Muscle layer of duodenum (tissue), 2 donors: Measurements from ENCODE around the gene RBM17.
"Not testable (repeated sequence)": the region's sequence is repeated elsewhere in the genome, so short reads cannot be mapped to it uniquely, and the experiment has no call there.

Experiments used
- H3K27ac ChIP-seq: one replicate; pipeline ENCODE4 v1.7.0; 2013; ENCODE audit warnings: mild to moderate bottlenecking, low read length
- H3K27me3 ChIP-seq: one replicate; pipeline ENCODE4 v1.7.0; 2013; ENCODE audit warnings: low read depth, mild to moderate bottlenecking, control low read depth, low read length
- H3K36me3 ChIP-seq, 2 donors: one replicate each; pipeline ENCODE4 v1.7.0; 2013; ENCODE audit warnings: low read length in 2 of 2, control low read depth in 1 of 2, mild to moderate bottlenecking in 1 of 2; ENCODE audit not compliant: insufficient read depth in 2 of 2, control insufficient read depth in 1 of 2
- H3K4me1 ChIP-seq, 2 donors: one replicate each; pipeline ENCODE4 v1.7.0; 2013; ENCODE audit warnings: low read length in 2 of 2, mild to moderate bottlenecking in 2 of 2, control low read depth in 1 of 2, moderate library complexity in 1 of 2; ENCODE audit not compliant: insufficient read depth in 2 of 2, control insufficient read depth in 1 of 2
- H3K4me3 ChIP-seq, 2 donors: one replicate each; pipeline ENCODE4 v1.7.0; 2013; ENCODE audit warnings: low read length in 2 of 2, low read depth in 1 of 2, mild to moderate bottlenecking in 1 of 2
- H3K9me3 ChIP-seq, 2 donors: one replicate each; pipeline ENCODE4 v1.7.0; 2013; ENCODE audit warnings: low read length in 2 of 2, control low read depth in 1 of 2, mild to moderate bottlenecking in 1 of 2; ENCODE audit not compliant: control insufficient read depth in 1 of 2
- donor health status: healthy.

Gene RBM17

DNA sequence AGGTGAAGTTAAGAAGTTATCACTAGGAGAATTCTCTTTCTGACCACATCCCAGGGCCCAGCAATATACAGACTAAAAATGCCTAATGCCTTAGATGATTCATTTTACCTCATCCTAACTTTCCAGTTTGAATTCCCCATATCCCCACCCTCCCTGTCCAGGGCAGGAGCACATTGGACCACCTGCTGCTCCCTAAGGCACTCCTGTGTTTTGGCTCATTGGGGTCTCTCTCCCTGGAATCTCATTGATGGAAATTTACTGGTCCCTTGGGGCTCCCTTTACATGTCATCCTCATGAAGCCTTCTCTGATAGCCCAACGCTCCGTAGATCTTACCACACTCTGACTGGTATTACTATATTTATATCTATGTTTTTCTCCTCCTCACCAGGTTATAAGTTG is 29.3 kb upstream of the RBM17 start:
- Histone ChIP-seq H3K9me3 (no peaks in the 10 kb centered on the region), H3K4me1 (no peaks in the 10 kb centered on the region), H3K4me3 (no peak overlapping the region)

GRCh38 chr10:6061056-6061455 is 27.8 kb upstream of the RBM17 start:
- no peak overlapping the region for H3K4me3 ChIP-seq
- no peaks in the 10 kb centered on the region for H3K36me3 ChIP-seq
- no peaks in the 10 kb centered on the region for H3K9me3 ChIP-seq
- no peaks in the 10 kb centered on the region for H3K27me3 ChIP-seq
- H3K4me1 ChIP-seq: no peaks in the 10 kb centered on the region
- no peak overlapping the region for H3K27ac ChIP-seq

More for the DNA sequence above, 29.3 kb upstream of the RBM17 start:
- H3K36me3 ChIP-seq: no peaks in the 10 kb centered on the region
- no peak overlapping the region for H3K27ac ChIP-seq
- no peaks in the 10 kb centered on the region for H3K27me3 ChIP-seq

DNA sequence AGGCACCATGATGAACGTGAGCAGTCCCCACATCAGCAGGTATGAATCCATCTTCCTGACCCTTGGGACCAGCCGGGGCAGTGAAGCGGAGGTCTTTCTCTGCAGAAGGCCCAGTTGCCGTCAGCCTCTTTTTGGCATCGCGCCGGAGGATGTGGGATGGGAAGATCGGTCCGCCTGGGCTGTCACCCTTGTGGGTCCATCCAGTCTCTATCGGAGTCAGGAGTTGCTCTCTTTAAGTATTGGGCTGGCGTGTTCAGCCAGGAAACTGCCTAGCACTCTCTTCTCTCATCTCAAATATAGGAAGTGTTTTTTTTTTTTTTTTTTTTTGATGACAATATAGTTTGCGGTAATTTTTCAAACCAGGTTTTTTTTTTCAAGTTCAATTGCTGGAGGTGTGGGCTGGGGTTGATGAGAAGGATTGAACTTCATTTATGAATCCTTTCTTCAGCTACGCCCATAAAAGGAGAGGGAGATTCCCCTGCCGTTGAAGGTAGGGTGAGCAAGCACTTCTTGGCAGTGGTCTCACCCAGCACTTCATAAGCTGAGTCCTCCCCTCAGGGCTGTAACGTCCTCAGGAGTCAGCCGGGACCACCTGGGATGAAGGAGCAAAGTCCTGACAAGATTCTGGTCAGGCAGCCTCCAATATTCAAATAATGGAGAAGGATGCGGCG is 26.6 kb upstream of the RBM17 start, which contains the start of gene IL2RA:
TSS of gene IL2RA (minus strand) at position 267 of the 671 bp plus-strand sequence. CDS start at position 51, 216 bp downstream.
- no peaks in the 10 kb centered on the region for H3K27me3 ChIP-seq
- H3K36me3 ChIP-seq: no peaks in the 10 kb centered on the region
- no peaks in the 10 kb centered on the region for H3K4me1 ChIP-seq
- peak within 1 kb of the TSS in 1 of 2 donors; percentile 14 for H3K4me3 ChIP-seq
- no peaks in the 10 kb centered on the region for H3K9me3 ChIP-seq
- peak within 1 kb of the TSS; percentile 16 for H3K27ac ChIP-seq

DNA sequence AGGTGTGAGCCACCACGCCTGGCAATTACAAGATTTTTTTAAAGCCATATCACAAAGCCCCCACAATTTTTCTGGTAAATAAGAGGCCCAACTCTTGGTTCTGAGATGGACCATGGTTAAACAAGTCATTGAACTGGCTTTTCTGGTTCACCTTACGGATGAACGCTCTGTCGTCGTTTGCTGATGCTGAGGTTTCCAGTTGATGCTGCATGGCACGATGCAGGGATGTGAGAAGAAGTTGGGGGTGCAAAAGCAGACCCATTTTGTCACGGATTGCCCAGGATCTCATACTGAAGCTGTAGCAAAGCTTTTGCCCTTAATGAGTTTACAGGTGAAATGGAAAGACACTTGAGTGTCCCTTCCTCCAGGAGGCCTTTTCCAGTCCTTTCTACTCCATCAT is 24.7 kb upstream of the RBM17 start:
- H3K4me1 ChIP-seq: no peaks in the 10 kb centered on the region
- H3K36me3 ChIP-seq: no peaks in the 10 kb centered on the region
- H3K9me3 ChIP-seq: no peaks in the 10 kb centered on the region
- H3K27ac ChIP-seq: no peak overlapping the region
- H3K27me3 ChIP-seq: no peaks in the 10 kb centered on the region
- H3K4me3 ChIP-seq: no peak overlapping the region

- not testable (repeated sequence) for H3K27me3 ChIP-seq, H3K9me3 ChIP-seq, H3K4me1 ChIP-seq
Measured at GRCh38 chr10:6064726-6065125, 24.1 kb upstream of the RBM17 start.

GRCh38 chr10:6065406-6065805 is 23.4 kb upstream of the RBM17 start:
- no peak overlapping the region for H3K27ac ChIP-seq
- no peaks in the 10 kb centered on the region for H3K4me1 ChIP-seq

More at GRCh38 chr10:6064726-6065125, 24.1 kb upstream of the RBM17 start:
- H3K27ac ChIP-seq, H3K36me3 ChIP-seq, H3K4me3 ChIP-seq: not testable (repeated sequence)

GRCh38 chr10:6065835-6066234 is 23.0 kb upstream of the RBM17 start:
- no peaks in the 10 kb centered on the region for H3K4me1 ChIP-seq
- H3K36me3 ChIP-seq: no peaks in the 10 kb centered on the region
- peak overlapping the region; percentile 24 for H3K27ac ChIP-seq

More at GRCh38 chr10:6065406-6065805, 23.4 kb upstream of the RBM17 start:
- Histone ChIP-seq H3K9me3 (no peaks in the 10 kb centered on the region), H3K4me3 (no peak overlapping the region), H3K36me3 (no peaks in the 10 kb centered on the region), H3K27me3 (no peaks in the 10 kb centered on the region)

GRCh38 chr10:6067457-6067856 is 21.4 kb upstream of the RBM17 start:
- Histone ChIP-seq H3K4me3 (no peak overlapping the region), H3K27ac (no peak overlapping the region), H3K27me3 (no peaks in the 10 kb centered on the region), H3K4me1 (no peaks in the 10 kb centered on the region), H3K9me3 (no peaks in the 10 kb centered on the region), H3K36me3 (no peaks in the 10 kb centered on the region)

More at GRCh38 chr10:6065835-6066234, 23.0 kb upstream of the RBM17 start:
- Histone ChIP-seq H3K27me3 (no peaks in the 10 kb centered on the region), H3K4me3 (no peak overlapping the region), H3K9me3 (no peaks in the 10 kb centered on the region)

GRCh38 chr10:6068006-6068405 is 20.8 kb upstream of the RBM17 start:
- no peaks in the 10 kb centered on the region for H3K36me3 ChIP-seq
- H3K27ac ChIP-seq: no peak overlapping the region
- no peak overlapping the region for H3K4me3 ChIP-seq
- H3K9me3 ChIP-seq: no peaks in the 10 kb centered on the region
- H3K4me1 ChIP-seq: no peaks in the 10 kb centered on the region
- no peaks in the 10 kb centered on the region for H3K27me3 ChIP-seq

DNA sequence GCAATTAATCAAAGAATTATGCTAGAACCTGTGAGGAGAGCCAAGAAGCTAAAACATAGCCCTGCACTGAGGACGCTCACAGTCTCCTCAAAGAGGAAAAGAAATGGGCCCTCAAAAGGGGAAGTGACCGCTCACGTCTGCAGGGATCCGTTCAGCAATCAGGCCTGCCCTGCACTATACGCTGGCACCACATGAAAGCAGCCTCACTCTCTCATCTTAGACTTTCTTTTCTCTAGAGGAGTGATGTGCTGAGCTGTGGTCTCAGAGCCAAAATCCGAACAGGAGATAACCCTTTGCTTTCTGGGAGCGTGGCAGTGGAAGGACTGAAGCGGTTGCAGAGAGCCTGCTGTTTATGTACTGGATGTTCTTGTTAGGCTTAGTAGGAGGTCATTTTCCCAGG is 20.4 kb upstream of the RBM17 start:
- Histone ChIP-seq H3K27me3 (no peaks in the 10 kb centered on the region), H3K9me3 (no peaks in the 10 kb centered on the region), H3K4me3 (no peak overlapping the region), H3K4me1 (no peaks in the 10 kb centered on the region), H3K36me3 (no peaks in the 10 kb centered on the region), H3K27ac (no peak overlapping the region)

DNA sequence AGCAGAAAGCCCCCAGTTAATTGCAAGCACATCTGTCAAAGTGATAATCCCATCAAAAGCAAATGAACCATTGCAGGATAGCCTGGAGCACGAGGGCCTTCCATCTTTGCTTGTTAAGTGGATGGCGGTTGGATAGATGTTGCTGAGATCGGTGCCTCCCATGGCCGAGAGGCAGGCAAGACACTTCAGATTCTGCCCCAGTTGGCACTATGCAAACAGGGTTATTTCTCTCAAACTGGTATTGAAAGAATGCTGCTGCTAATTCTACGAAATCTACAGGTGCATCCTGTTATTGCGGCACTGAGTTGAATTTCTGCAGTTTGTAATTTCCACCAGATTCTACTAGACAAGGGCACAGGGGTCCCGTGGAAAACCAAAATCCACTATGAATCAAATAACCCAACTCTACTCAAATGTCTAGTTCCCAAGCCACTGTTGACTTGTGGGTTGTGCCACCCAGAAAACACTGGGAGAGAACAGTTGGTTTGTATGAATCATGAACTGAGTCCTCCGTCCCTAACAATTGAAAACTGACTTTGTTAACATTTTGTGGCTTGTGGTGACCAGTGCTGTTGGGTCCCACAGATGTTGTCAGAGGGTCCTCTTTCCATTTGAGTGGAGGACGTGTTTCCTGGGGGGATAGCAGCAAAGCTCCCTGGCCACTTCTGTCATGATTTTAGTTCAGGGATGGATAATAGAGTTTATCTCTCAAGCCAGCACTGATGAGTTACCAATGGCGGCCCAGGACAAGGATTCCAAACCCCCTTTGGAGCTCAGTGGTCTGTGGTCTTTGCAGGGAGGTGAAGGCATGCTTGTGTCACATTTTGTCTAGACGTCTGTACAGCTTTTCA is 19.5 kb upstream of the RBM17 start:
- no peaks in the 10 kb centered on the region for H3K9me3 ChIP-seq
- no peaks in the 10 kb centered on the region for H3K4me1 ChIP-seq
- no peaks in the 10 kb centered on the region for H3K27me3 ChIP-seq
- H3K36me3 ChIP-seq: no peaks in the 10 kb centered on the region
- H3K27ac ChIP-seq: no peak overlapping the region
- H3K4me3 ChIP-seq: no peak overlapping the region
